ENCODE results near the gene CENPF.

DNA sequence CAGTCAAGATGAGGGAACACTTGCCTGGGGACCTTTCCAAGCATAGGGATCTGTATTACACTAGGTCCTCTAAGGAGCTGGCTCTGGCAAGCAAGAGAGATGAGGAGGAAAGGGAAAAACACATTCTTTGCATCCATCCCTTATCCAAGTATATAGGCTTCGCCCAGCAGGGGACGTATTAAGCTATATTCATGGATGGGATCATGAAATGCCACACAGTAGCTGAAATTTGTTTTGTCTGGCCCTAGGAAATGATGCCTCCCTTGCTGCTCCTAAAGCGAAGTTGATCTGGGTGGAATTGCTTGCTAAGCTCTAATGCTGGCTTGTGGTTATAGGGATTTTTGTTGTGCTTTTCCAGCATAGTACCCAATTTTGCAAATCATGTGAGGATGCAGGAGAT, 32.1 kb downstream of the CENPF start:
- TF ChIP-seq, protein P1, sequence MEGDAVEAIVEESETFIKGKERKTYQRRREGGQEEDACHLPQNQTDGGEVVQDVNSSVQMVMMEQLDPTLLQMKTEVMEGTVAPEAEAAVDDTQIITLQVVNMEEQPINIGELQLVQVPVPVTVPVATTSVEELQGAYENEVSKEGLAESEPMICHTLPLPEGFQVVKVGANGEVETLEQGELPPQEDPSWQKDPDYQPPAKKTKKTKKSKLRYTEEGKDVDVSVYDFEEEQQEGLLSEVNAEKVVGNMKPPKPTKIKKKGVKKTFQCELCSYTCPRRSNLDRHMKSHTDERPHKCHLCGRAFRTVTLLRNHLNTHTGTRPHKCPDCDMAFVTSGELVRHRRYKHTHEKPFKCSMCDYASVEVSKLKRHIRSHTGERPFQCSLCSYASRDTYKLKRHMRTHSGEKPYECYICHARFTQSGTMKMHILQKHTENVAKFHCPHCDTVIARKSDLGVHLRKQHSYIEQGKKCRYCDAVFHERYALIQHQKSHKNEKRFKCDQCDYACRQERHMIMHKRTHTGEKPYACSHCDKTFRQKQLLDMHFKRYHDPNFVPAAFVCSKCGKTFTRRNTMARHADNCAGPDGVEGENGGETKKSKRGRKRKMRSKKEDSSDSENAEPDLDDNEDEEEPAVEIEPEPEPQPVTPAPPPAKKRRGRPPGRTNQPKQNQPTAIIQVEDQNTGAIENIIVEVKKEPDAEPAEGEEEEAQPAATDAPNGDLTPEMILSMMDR (IDR thresholded peaks at IDR 0.05): no peak
- no peak for TF ChIP-seq POLR2AphosphoS5 (IDR thresholded peaks at IDR 0.05)

All from prostate gland (tissue), 2 donors.